ENCODE results near the gene PNPO. TPM values are rescaled to one million over a fixed set of nuclear protein-coding genes. Genes with fewer than 3 reads are reported as not detected.

The PNPO gene
- total and polyA plus RNA-seq, 2 of the 13 experiments (the other 11 are each of a cell fraction or from before 2014, with no cell fraction given), result 47.9 to 63.3 TPM

DNA sequence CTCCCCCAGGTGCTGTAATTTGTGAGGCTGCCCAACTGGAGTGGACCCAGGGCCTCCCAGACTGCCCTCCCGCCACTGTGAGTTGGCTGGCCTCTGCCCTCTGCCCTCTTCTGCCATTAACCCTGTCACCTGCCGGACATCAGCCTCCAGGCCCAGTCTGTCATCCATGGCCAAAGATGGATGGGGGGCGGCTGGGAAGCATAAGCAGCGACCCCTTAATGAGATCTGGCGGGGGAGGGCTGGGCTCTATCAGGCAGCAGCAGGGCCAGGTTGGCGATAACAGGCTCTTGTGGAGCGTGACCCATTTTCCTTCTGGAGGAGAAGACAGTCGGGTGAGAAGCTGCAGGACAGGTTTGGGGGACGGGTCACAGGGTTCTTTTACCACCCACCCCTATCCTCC is 54.8 kb downstream of the PNPO start (continued):
- TF ChIP-seq, protein P1, sequence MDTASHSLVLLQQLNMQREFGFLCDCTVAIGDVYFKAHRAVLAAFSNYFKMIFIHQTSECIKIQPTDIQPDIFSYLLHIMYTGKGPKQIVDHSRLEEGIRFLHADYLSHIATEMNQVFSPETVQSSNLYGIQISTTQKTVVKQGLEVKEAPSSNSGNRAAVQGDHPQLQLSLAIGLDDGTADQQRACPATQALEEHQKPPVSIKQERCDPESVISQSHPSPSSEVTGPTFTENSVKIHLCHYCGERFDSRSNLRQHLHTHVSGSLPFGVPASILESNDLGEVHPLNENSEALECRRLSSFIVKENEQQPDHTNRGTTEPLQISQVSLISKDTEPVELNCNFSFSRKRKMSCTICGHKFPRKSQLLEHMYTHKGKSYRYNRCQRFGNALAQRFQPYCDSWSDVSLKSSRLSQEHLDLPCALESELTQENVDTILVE (CRISPR knock-in tag; IDR thresholded peaks at IDR 0.05), result no peak
- no peak for TF ChIP-seq ZFAT (CRISPR knock-in tag; conservative IDR thresholded peaks at IDR 0.05)

DNA sequence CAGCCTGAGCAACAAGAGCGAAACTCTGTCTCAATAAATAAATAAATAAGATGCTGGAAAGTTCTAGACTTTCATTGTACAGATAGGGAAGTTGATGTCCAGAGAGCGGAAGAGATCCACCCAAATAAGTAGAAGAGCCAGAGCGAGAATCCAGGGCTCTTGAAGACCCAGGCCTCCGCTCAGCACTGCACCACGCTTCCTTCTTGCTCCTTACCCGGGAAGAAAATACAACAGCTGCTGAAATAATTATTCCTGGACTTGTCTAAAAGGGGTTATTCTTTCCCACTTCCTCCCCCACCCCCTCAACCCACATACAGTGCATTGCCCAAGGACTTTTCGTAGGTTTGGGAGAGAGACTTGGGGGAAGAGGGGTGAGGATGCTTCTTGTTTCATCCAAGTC is 56.2 kb downstream of the PNPO start:
- Histone ChIP-seq H3K27me3 (ENCODE audit: control insufficient read depth in 1 of 2, insufficient read depth in 2 of 2, low read length in 2 of 2) (peaks cover 3 to 42% of the 10 kb centered on the region in 2 experiments; a peak in 3 of 5 replicates), H3K36me3 (replicated peaks in 1 of 2; ENCODE audit: control insufficient read depth in 1 of 2, insufficient read depth in 2 of 2, low read length in 2 of 2) (no peaks in the 10 kb centered on the region), H3K9ac (ENCODE audit: insufficient read depth, low read depth, low read length) (no peak overlapping the region), H3K79me2 (ENCODE audit: insufficient read depth, low read length) (no peaks in the 10 kb centered on the region), H3K4me1 (ENCODE audit: insufficient read depth, low read length) (peaks cover 24% of the 10 kb centered on the region), H3K4me2 (ENCODE audit: low read depth, low read length) (no peak overlapping the region), H4K20me1 (ENCODE audit: insufficient read depth, low read length) (no peaks in the 10 kb centered on the region), H3K4me3 (replicated peaks in 1 of 3; ENCODE audit: insufficient read depth in 1 of 3, low read depth in 2 of 3, low read length in 3 of 3) (no peak overlapping the region), H3K9me3 (ENCODE audit: low read length) (no peaks in the 10 kb centered on the region), H2AFZ (ENCODE audit: low read length) (no peak overlapping the region), H3K27ac (ENCODE audit: extremely low read length, insufficient read depth, low read length) (no peak overlapping the region)
- in situ Hi-C loops (cut with HindIII; ENCODE audit: extremely low pct_ligation_motif_present, low pct_unique_long_range_greater_than_20kb), result no loop called here
- FAIRE-seq (no peak), DNase-seq (ENCODE audit: low spot score) (no peak), ATAC-seq (no peak)
- no TSS peak for BruUV-seq (replicated peaks)
- WGBS (ENCODE audit: low lambda C conversion rate), result 54% methylated on average over 7 of the region's 7 CpGs
- ChIA-PET POLR2A (no interaction called here), CTCF (ENCODE audit: low intra/inter-chr PET ratio, low total read pairs) (no interaction called here)
- intact Hi-C loops (cut with micrococcal nuclease; ENCODE audit: unreplicated experiment), result no loop called here
- no peak for TF ChIP-seq ZNF570 (CRISPR knock-in tag; IDR thresholded peaks at IDR 0.05; ENCODE audit: borderline replicate concordance)
- TF ChIP-seq SIN3A (IDR thresholded peaks at IDR 0.05; ENCODE audit: borderline replicate concordance, low read depth, low read length), result no peak
- TF ChIP-seq FOXC1 (CRISPR knock-in tag; IDR thresholded peaks at IDR 0.05; ENCODE audit: borderline replicate concordance), result no peak
- TF ChIP-seq ZNF563 (CRISPR knock-in tag; IDR thresholded peaks at IDR 0.05), result no peak
- no peak for TF ChIP-seq ZNF816 (CRISPR knock-in tag; IDR thresholded peaks at IDR 0.05; ENCODE audit: borderline replicate concordance)
- no peak for TF ChIP-seq MLLT10 (CRISPR knock-in tag; IDR thresholded peaks at IDR 0.05)
- no peak for TF ChIP-seq ATF7-NPFF (CRISPR knock-in tag; IDR thresholded peaks at IDR 0.05; ENCODE audit: low read depth)
- TF ChIP-seq, protein P2, sequence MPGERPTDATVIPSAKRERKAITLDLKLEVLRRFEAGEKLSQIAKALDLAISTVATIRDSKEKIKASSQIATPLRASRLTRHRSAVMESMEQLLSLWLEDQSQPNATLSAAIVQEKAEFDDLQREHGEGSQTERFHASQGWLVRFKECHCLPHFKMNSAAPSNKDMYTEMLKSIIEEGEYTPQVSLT (CRISPR knock-in tag; IDR thresholded peaks at IDR 0.05; ENCODE audit: borderline replicate concordance, low read depth), result no peak
- TF ChIP-seq ZNF44 (CRISPR knock-in tag; IDR thresholded peaks at IDR 0.05), result no peak
- TF ChIP-seq MEIS1 (CRISPR knock-in tag; IDR thresholded peaks at IDR 0.05; ENCODE audit: borderline replicate concordance), result no peak
- TF ChIP-seq RFX5 (IDR thresholded peaks at IDR 0.05; ENCODE audit: low read depth, low read length), result no peak
- TF ChIP-seq, protein P3, sequence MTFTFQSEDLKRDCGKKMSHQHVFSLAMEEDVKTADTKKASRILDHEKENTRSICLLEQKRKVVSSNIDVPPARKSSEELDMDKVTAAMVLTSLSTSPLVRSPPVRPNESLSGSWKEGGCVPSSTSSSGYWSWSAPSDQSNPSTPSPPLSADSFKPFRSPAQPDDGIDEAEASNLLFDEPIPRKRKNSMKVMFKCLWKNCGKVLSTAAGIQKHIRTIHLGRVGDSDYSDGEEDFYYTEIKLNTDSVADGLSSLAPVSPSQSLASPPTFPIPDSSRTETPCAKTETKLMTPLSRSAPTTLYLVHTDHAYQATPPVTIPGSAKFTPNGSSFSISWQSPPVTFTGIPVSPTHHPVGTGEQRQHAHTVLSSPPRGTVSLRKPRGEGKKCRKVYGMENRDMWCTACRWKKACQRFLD (CRISPR knock-in tag; IDR thresholded peaks at IDR 0.05; ENCODE audit: borderline replicate concordance), result no peak
- TF ChIP-seq, protein P4, sequence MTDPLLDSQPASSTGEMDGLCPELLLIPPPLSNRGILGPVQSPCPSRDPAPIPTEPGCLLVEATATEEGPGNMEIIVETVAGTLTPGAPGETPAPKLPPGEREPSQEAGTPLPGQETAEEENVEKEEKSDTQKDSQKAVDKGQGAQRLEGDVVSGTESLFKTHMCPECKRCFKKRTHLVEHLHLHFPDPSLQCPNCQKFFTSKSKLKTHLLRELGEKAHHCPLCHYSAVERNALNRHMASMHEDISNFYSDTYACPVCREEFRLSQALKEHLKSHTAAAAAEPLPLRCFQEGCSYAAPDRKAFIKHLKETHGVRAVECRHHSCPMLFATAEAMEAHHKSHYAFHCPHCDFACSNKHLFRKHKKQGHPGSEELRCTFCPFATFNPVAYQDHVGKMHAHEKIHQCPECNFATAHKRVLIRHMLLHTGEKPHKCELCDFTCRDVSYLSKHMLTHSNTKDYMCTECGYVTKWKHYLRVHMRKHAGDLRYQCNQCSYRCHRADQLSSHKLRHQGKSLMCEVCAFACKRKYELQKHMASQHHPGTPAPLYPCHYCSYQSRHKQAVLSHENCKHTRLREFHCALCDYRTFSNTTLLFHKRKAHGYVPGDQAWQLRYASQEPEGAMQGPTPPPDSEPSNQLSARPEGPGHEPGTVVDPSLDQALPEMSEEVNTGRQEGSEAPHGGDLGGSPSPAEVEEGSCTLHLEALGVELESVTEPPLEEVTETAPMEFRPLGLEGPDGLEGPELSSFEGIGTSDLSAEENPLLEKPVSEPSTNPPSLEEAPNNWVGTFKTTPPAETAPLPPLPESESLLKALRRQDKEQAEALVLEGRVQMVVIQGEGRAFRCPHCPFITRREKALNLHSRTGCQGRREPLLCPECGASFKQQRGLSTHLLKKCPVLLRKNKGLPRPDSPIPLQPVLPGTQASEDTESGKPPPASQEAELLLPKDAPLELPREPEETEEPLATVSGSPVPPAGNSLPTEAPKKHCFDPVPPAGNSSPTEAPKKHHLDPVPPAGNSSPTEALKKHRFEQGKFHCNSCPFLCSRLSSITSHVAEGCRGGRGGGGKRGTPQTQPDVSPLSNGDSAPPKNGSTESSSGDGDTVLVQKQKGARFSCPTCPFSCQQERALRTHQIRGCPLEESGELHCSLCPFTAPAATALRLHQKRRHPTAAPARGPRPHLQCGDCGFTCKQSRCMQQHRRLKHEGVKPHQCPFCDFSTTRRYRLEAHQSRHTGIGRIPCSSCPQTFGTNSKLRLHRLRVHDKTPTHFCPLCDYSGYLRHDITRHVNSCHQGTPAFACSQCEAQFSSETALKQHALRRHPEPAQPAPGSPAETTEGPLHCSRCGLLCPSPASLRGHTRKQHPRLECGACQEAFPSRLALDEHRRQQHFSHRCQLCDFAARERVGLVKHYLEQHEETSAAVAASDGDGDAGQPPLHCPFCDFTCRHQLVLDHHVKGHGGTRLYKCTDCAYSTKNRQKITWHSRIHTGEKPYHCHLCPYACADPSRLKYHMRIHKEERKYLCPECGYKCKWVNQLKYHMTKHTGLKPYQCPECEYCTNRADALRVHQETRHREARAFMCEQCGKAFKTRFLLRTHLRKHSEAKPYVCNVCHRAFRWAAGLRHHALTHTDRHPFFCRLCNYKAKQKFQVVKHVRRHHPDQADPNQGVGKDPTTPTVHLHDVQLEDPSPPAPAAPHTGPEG (CRISPR knock-in tag; IDR thresholded peaks at IDR 0.05), result no peak
